Prostate gland (tissue), 2 donors: ENCODE data around the gene HNRNPAB.

Source experiments
- CTCF ChIP-seq, 4 experiments: fragments of 200-600 bp in 2 of 4; fragments of 450-650 bp in 2 of 4; sonication (generic) in 2 of 4; IDR thresholded peaks; 1 replicate in 3 of 4; 2 replicates in 1 of 4; pipeline ENCODE4 v1.5.1; 2016 to 2019; ENCODE audit warnings: antibody characterized with exemption in 4 of 4, mild to moderate bottlenecking in 2 of 4, moderate library complexity in 2 of 4
- POLR2A ChIP-seq: fragments of 450-650 bp; IDR thresholded peaks from one replicate; pipeline ENCODE4 v1.6.1; 2016; ENCODE audit warnings: antibody characterized with exemption, mild to moderate bottlenecking
- POLR2AphosphoS5 ChIP-seq: sonication (generic); formaldehyde crosslinking; IDR thresholded peaks from one replicate; pipeline ENCODE4 v1.6.1; 2017; ENCODE audit warnings: antibody characterized with exemption

- TF ChIP-seq POLR2AphosphoS5 (no peak), CTCF (IDR thresholded peaks at IDR 0.05) (no peak), POLR2A (no peak)
Measured at GRCh38 chr5:178202541-178202940, 1.8 kb upstream of the HNRNPAB start.
